Stimulated activated CD8-positive, alpha-beta memory T cell treated with anti-CD3 and anti-CD28 coated beads, Interleukin-15, amount 100 ng/mL, for 24 hours (primary cell): ENCODE data around the gene PATJ.
"Not testable (repeated sequence)": the region's sequence is repeated elsewhere in the genome, so short reads cannot be mapped to it uniquely, and the experiment has no call there.

Source experiments
- DNase-seq: peaks from one replicate; pipeline ENCODE4 v3.0.0-alpha.2; 2020; ENCODE audit warnings: low read depth

The PATJ gene

DNA sequence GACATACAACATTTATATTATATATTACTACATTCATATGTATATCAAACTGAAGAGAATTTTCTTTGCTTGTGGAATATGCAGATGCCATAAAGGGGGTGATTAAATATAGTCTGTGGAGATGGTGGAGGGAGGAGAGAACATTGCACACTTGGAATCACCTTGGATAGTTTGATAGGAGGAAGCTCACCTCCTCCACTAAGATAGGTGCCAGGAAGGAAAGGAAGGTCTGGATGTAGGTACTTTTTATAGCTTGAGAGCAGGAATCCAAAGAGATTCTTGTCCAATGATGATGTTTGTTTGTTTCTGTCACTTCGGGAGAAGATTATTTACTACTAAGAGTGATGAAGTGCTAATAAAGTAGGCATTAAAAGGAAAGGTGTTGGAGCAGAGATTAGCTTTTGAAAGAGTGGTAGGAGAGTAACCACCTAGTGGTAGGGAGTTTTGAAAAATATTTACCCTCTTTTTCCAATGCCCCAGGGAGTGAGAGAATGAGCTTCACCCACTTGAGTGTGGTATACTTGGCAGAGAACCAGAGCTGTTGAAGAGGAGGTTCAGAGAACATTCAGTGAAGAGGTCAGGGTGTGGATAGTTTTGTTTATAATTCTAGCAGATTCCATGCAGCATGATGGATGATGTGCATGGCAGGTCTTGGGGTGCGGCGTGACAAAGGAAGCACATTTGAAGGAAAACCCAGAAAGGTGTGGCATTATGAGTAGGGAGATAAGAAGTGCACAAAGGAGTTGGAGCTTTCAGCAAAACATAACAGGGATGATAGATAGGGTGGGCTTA, 145.0 kb downstream of the PATJ start:
- DNase-seq, result no peak

DNA sequence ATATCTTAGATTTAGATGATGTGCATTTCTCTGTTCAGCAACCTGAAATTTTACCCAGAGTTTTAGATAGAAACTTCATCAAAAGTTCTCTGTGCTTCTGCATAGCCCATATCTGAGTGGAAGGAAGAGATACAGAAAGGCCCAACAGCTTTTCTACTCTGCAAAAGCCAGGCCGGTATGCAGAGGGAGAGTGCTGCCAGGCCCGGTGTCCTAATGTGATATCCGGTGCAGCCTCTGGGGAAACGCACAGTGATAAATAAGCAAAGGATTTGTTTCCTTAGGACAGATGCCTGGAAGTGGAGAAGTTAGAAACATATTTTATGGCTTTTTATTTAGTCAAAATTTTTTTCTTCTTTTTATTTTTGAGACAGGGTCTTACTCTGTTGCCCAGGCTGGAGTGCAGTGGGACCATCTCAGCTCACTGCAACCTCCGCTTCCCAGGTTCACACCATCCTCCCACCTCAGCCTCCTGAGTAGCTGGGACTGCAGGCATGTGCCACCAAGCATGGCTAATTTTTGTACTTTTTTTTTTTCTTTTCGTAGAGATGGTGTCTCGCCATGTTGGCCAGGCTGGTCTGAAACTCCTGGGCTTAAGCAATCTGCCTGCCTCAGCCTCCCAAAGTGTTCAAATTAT, 145.8 kb downstream of the PATJ start:
- no peak for DNase-seq

DNA sequence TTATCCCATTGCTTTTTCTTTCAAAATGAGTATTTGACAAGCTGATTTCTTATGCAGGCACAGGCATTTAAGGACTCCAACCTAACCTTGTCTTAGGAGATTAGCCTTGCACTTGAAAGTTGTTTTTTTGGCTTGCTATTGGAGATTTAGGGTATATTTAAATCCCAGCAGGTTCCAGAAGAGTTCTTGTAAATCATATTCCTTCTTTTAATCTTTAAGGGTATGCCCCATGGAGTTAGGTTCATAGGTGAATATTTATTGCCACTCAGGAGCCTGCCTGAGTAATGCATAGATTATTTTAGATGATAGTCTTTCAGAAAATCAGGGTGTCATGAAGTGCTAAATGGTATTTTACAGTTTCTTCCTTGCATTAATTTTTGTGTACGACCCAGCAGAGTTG, 146.5 kb downstream of the PATJ start:
- no peak for DNase-seq

DNA sequence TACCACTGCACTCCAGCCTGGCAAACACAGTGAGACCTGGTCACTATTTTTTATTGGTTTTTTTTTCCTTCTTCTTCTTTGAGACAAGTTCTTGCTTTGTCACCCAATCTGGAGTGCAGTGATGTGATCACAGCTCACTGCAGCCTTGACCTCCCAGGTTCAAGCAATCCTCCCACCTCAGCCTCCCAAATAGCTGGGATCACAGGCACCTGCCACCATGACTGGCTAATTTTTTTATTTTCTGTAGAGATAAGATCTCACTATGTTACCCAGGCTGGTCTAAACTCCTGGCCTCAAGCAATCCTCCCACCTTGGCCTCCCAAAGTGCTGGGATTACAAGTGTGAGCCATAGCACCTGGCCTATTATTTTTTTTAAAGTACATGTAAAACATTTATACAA, 148.2 kb downstream of the PATJ start:
- not testable (repeated sequence) for DNase-seq

DNA sequence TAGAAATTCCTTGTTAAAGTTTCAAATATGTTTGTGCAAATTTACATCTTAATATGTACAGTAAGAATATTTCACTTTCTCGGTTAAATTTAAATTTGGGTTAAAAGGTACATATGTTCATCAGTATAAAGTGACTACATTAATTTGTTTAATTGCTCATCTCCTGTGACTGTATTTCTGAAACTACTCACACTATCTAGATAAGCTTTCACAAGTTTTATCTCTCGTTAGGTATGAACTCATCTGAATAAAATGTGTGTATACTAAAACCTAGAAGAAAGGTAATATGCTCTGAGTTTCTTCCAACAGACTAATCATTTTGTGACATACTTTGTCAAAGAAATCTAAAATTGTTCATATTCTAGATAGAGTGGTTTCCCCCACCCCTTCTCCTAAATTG, 150.7 kb downstream of the PATJ start:
- DNase-seq, result no peak

DNA sequence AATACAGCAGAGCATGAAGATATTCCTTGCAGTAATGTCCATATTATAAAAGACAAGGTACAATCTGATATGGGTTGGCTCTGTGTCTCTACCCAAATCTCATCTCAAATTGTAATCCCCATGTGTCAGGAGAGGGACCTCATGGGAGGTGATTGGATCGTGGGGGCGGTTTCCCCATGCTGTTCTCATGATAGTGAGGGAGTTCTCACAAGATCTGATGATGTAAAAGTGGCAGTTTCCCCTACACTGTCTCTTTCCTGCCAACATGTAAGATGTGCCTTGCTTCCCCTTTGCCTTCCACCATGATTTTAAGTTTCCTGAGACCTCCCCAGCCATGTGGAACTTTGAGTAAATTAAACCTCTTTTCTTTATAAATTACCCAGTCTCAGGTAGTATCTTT, 152.0 kb downstream of the PATJ start:
- DNase-seq, result not testable (repeated sequence)

DNA sequence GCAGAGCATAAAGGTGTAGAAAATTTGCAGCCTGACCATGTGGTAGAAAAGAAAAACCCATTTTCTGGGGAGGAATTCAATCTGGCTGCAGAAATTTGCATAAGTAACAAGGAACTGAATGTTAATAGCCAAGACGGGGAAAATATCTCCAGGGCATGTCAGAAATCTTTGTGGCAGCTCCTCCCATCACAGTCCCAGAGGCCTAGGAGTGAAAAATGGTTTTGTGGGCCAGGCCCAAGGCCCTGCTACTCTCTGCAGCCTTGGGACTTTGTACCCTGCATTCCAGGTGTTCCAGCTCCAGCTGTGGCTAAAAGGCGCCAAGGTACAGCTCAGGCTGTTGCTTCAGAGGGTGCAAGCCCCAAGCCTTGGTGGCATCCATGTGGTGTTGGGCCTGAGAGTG, 152.9 kb downstream of the PATJ start:
- DNase-seq, result no peak

DNA sequence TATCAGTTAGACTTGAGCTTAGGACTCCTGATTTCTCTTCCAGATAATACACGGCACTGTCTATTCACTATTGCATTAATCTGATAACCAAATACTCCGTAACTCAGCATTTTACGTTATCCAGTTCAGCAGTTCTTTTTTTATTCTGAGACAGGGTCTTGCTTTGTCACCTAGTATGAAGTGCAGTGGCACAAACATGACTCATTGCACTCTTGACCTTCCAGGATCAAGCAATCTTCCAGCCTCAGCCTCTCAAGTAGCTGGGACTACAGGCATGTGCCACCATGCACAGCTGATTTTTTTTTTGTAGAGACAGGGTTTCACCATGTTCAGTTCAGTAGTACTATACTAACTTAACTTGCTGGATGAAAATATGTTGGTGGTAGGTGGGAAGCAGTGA, 156.4 kb downstream of the PATJ start:
- no peak for DNase-seq

DNA sequence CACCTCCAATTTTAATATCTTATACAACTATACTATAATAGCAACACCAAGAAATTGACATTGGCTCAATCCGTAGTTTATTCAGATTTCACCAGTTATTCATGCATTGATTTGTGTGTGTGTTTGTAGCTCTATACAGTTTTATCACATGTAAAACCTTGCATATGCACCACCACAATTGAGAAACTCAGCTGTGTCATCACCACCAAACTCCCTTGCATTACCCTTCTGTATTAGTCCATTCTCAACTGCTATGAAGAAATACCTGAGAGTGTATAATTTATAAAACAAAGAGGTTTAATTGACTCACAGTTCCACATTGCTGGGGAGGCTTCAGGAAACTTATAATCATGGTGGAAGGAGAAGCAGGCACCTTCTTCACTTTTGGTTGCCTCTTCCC, 162.1 kb downstream of the PATJ start:
- DNase-seq, result no peak

DNA sequence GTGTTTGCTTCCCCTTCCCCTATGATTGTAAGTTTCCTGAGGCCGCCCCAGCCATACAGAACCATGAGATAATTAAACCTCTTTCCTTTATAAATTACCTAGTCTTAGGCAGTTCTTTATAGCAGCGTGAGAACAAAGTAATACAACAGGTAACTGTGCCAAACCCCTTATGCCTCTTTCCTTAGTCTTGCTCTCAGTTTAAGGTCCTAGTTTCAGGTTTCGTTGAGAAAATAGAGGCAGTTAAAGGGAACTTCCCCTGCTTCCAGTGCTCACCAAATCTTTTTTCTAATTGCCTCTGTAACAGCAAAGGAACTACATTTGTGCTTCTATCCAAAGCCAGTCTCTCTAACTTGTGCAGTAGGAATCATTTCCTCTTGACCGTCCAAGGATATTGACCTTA, 164.8 kb downstream of the PATJ start:
- no peak for DNase-seq

DNA sequence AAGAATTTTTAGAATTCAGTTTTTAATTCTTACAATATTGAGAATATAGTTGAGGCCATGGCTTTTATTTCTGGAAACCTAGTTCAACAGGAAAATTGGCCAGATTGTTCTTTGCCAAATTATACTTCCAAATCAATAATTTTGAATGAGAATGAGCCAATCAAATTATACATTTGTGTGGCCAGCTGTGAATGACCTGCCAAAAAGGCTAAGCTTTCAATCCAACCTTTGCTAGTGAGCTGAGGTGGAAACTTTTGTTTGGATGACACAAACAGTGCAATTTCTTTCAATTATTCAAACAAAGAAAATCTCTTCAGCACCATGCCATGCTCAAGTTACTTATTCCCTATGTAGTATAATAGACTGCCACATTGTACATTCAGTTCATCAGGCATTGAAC, 167.8 kb downstream of the PATJ start:
- no peak for DNase-seq

DNA sequence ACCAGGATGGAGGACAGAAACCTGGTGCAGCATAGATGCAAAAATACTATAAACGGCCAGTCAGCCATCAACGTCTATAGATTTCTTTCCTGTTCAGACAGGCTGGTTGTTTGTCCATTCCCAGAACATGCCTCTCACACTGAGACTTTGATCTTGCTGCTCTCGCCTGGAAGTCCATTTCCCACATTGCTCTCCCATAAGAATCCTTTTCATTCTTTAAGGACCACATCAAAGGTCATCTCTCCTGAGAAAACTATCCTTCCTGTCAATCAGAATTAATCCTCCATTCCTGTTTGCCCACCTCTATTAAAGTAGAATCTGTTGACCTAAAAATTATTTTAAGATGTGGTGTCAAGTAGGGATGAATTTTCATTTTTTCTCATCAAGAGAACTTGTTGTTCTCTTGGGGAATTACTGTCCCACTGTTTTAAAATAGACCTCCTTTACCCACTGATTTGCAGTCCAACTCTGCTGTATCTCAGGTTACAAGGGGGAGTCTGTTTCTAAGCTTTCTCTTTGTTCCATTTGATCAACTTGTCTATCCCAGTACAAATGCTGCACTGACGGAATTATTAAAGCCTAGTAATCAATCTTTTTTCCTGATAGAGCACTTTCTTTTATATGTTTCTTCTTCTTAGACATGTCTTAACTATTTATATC, 172.7 kb downstream of the PATJ start:
- DNase-seq, result no peak

DNA sequence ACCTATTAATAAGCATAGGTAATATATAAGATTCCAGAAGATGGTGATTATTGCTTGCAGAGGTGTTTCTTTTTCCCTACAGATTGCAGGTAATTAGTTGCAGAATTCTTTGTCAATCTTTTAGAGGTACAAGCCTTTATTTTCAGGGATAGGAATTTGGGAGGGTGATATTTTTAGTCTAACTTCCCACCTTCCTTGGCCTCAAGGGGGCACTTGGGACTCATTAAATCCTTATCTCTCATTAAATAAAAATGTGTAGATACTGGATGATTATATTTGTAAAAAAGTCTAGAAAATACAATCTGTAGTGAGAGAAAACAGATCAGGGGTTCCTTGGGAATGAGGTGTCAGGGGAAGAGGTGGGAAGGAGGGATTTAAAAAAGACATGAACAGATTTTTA, 179.2 kb downstream of the PATJ start:
- DNase-seq, result no peak

DNA sequence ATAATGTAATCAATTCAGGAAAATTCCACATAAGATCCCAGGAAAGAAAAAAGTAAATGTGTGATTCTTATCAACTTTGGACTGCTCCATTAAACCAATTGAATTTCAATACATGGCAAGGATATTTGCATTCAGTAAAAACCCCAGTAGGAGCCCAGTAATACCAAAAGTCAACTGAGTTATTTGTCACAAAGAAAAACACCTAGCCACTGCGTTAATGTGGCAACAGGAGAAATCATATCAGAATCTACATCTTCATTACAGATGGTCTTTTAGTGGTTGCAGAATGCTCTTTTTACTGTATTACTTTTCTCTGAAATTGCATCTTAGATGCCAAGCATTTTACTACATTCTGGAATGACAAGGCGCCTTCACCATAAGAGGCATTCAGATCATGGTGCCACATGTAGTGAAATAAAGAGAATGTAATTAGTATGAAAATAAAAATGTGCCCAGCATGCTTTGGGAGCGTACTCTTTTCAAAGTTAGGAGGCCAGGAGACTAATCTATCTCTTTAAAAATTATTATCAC, 180.7 kb downstream of the PATJ start:
- DNase-seq, result no peak

DNA sequence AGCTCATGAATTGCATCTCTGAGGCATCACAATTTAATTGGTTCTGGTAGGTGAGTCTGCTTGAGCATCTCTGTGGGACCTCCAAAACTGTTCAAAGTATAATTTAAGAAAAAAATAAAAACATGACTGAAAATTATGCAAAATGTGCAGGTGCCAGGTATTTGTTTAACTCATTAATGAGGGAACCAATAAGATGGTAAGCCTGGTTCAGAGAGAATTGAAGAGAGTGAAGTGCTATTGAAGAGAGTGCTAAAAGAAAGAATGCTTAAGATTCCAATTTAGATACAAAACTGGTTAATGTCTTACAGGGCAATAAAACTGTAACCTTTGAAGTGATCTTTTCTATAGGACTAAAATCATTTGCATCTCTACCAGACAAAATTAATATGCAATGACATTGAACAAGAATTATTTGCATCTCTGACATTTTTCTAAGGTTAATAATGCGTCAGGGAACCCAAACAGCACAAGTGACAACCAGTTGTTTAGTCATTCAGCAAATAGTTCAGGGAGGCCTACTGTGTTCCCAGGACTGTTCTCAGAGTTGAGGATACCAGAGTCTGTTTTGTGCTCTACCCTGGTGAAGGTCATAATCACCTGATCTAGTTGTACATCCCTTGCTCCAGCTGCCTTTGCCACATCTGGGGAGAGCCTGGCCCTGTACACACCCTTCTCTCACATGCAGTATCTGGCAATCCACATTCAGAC, 183.5 kb downstream of the PATJ start:
- no peak for DNase-seq

DNA sequence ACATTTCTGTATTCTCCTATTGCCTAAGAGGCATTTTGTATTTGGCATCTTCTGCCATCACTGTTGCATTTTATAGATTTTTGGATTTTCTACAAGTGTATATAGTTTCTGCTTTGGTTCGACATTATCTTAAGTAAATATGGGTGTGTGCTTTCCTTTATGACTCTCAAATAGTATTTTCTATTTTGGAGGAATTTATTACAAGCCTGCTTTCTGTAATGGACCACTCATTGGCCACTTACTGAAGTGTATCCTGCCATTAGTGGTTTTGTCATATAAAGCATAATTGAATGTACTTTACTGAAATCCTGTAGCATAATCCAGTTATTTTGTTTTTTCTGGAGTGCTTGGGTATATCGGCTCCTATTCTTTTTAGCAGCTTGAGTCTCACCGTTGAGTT, 184.3 kb downstream of the PATJ start:
- DNase-seq, result no peak

DNA sequence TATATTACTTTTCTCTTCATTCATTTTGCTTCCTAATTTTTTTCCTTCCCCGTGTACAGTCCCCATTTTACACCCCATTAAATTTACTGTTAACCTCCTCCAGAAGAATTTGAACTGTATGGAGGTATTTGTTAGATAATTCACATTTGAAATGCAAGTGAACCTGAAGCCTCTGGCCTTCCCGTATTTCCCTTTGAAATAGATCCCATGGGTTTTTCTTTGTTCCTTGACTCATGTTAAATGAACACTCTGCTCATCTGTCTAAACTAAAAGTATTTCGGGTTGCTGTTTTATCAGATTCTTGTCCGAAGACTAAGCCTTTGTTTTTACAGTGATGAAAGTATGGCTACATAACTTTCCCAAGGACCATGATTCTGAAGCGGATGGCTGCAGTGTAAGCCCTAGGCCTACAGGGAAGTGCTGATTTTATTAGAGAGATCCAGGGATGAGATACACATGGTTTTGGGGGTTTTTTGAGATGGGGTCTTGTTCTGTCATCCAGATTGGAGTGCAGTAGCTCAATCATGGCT, 187.9 kb downstream of the PATJ start:
- DNase-seq, result no peak

DNA sequence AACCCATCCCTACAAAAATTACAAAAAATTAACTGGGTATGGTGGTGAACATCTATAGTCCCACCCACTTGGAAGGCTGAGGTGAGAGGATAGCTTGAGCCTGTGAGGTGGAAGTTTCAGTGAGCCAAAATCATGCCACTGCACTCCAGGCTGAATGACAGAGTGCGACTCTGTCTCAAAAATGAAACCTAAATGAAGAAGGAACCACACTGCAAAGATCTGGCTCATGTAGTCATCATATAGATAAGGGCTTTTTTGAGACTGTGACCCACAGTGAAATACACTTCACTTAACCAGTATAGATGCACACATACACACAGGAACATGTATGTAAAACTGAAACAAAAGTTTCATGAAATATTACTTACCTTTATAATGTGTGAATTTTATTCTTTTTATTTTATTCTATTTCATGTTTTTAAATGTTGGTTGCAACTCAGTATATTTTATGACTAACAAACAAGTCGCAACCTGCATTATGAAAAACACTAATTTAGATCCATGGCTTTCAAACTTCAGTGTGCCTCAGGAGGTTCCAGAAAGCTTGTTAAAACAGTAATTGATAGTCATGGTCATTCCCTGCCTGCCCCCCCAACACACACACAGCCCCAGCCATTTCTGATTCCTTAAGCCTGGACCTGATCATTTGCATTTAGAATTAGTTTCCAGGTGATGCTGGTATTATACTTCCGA, 189.5 kb downstream of the PATJ start:
- DNase-seq, result no peak

DNA sequence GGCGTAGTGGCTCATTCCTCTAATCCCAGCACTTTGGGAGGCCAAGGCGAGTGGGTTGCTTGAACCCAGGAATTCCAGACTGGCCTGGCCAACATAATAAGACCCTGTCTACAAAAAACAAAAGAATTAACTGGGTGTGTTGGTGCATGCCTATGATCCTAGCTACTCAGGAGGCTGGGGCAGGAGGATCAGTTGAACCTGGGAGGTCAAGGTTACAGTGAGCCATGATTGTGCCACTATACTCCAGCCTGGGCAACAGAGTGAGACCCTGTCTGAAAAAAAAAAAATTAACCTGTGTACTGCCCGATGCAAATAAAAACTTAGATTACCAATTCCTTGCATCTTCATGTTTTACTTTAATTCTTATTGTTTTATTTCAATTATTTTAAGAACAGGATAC, 193.2 kb downstream of the PATJ start:
- DNase-seq, result no peak

DNA sequence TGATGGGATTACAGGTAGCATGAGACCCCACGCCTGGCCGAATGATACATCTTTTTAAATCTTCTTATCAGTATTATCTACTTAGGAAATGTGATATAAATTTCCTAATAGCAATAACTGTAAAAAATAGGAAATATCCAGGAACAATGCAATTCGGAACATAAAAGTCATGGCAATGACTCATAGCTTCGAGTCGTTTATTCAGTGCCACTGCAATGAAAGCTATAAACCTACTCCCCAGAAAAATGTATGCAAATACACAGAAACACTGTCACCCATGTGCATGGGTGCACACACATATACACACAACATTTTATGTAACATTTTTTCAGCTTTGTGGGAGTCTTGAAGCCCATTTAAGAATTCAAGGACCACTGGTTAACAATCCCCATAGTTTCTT, 194.6 kb downstream of the PATJ start:
- no peak for DNase-seq

DNA sequence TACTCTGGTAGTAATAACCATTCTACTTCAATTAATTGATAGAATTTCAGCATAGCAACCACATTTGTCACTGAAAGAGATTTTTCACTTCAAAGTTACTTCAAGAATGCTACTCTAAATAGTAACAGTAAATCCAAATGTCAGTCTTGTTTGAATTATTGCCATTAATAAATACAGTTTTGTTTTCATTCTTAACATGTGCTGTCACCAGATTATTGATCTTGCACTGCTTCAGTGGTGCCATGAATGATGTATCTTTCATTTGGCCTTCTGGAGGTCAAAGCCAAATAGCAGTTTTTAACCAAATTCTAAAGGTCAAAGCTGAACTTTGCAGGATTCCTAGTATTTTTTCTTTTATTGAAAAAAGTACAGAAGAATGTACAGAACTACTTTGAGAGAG, 199.5 kb downstream of the PATJ start:
- DNase-seq, result no peak

DNA sequence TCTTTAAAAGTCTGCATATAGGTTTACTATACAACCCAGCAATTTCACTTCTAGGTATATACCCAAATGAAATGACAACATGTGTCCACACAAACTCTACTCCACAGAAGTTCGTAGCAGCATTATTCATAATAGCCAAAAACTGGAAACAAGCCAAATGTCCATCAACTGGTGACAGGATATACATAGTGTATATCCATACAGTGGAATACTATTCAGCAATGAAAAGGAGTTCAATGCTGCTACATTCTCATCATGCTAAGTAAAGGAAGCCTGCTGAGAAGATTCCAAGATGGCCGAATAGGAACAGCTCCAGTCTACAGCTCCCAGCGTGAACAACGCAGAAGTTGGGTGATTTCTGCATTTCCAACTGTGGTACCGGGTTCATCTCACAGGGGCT, 200.6 kb downstream of the PATJ start:
- DNase-seq, result no peak
